Hindlimb muscle (tissue), 1 donor: Measurements from ENCODE around the gene ATP10A. TPM values are rescaled to one million over a fixed set of nuclear protein-coding genes. Genes with fewer than 3 reads are reported as not detected.

Source experiments
- DNase-seq: peaks from one replicate; pipeline ENCODE4 v3.0.0-alpha.2; 2013
- polyA plus RNA-seq: library from polyadenylated mRNA; unstranded; fragments of 120-200 nt; gene quantifications from one replicate; pipeline ENCODE4 v1.2.1, GENCODE V29; 2013; ENCODE audit not compliant: insufficient read length

Gene ATP10A
- polyA plus RNA-seq, 1 donor, result 2.9 TPM

DNA sequence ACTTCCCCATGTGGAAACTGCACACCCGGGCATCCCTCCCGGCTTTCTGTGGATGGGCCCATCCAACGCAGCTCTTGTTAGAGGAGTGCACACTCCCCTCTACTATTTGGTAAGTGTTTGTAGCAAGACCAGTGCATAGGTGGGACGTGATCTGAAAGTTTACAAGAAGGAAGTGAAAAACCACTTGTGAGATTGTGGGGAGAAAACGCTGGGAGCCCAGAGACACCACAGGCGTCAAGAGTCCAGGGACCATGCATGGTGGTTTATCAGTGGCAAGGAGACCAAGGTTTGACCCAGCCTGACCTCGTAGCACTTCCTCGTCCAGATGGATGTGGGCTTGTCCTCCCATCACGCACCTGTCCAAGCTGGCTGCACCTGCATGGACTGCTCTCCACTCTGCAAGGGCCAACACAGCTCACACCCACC, 51.6 kb downstream of the ATP10A start:
- DNase-seq, result no peak

DNA sequence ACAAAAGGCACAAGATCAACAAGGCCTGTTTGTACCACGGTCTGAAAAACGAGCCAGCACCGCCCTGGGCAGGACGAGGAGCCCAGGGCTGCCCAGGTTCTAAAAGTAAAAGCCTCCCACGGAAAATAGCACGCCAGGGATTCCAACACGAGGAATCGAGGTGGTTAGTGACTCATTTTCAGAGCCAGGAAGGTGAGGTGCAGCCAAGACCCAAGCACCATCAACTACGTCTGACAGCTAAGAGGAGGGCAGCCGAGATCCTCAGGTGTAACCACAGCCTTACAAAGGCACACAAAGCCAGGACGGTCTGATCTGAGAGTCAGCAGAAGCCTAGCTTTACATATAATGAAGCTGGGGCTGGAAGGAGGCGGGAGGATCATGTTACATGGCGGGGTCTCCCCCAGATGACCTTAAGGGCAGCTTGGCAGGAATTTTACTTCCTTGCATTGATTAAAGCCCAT, 52.5 kb downstream of the ATP10A start:
- DNase-seq, result no peak

DNA sequence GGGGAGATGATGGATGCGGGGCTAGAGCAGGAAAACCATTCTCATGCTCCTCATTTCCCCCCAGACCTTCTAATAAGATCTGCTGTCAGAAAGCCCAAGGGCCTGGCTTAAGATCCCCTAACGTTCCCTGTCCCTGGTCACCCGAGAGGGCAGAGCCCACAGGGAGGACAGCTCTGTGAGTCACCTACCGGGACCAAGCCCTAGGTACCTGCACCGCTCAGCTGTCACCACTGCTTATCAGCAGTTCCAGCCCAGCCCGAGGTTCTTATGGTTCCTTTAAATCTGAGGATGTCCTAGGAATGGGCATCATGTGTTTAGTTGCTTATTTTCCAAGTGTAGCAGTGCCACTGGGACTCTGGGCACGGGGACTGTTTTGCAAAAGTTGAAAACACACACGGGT, 53.0 kb downstream of the ATP10A start:
- no peak for DNase-seq

DNA sequence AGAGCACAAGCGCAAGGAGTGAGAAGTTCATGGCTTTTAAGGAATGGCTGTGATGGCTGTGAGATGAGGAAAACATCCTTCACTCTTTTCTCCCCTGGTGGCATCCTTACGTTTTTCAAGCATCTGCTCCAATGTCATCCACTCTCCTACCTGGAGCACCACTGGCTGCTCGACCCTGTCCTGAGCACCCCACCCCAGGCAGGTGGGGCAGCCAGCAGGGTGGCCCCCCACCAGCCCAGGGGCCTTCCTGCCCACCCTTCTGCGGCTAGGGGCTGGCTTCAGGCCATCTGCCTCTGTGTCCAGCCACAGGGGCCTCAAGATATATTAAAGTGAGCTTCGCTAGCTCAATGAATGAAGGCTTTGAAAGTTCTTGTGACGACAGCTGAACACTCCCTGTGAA, 56.1 kb downstream of the ATP10A start:
- DNase-seq, result no peak

DNA sequence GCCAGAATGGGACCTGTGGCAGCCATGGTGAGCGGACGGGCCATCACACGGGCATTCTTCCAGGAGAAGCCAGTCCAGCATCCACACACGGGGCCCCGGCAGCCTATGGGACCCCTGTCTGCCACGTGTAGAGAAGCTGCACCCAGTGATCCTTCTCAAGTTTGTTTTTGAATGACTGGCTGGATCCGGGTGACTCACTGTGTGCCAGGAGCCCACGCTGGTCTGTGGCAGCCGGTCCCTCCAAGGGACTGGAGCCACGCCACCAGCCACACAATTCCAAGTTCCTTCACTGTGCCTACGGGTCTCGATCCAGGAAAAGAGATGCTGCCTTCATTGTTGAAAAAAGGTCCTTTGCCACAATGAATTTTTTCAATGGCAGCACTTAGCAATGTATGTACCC, 58.1 kb downstream of the ATP10A start:
- DNase-seq, result no peak

DNA sequence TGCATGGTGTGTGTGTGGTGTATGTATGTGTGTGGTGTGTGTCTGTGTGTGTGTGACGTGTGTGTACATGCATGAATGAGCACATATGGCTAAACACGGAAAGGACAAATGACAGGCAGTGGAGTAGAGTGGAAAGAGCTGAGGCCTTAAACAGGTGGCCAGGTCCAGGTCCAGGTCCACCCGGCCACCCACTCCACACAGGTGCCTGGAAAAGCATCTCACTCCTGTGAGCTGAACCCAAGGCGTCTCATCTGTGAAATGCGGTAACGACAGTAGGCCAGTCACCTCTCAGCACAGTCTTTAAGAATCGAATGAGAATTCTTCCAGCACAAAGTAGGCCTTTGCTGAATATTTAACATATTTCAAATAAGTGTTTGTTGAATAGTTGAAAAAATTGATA, 58.7 kb downstream of the ATP10A start:
- DNase-seq, result no peak

DNA sequence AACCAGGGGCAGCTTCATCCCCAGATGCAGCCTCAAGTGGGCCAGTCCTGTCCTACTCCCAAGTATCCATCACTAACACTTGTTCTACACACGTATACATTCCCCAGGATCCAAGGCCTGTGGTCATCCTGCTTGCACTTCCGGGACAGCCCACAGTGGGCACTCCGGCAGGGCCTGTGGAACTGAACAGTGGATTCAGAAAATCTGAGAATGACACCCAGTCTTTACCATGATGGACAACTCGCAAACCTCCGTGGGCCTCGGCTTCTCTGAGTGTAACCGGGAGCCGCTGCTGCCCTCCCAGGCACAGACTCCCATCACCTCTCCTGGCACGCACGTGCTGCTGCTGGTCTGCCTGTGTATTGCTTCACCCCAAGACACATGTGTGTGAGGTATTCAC, 59.6 kb downstream of the ATP10A start:
- DNase-seq, result no peak

DNA sequence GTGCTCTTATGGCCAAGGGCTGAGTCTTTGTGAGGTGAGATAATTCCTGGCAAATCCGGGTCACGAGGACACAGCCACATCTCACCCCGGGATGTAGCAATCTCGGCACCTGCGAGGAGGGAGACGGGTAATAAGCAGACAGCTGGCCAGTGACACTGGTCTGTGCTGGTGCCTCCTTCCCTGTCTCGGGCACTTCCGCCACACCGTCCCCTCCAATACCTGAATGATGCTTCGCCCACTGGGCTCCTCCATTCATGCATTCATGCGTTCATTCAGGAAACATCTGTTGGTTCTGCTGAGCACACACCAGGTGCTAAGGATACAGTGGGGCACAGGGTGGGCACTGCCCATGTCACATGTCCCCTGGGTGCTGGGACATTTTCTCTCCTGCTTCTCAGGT, 60.1 kb downstream of the ATP10A start:
- DNase-seq, result no peak

DNA sequence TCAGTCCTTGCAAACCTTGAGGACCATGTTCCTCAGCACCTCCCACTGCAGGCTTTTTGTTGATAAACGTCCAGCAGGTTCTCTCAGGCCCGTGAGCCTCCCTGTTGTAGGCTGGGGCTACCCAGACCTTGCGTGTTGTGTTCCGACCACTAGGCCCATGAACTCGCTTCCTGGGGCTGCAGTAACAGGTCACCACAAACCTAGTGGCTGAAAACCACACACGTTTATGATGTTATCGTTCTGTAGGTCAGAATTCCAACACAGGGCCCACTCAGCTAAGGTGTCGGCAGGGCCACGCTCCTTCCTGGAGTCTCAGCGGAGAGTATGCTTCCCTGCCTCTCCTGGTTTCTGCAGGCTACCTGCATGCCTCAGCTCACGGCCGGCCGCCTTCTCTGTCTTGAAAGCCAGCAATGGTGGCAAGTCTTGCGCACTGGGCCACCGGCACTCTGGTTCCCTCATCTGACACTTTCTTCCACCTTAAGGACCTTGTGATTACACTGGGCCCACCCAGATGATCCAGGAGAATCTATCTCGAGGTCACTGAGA, 60.8 kb downstream of the ATP10A start:
- no peak for DNase-seq

DNA sequence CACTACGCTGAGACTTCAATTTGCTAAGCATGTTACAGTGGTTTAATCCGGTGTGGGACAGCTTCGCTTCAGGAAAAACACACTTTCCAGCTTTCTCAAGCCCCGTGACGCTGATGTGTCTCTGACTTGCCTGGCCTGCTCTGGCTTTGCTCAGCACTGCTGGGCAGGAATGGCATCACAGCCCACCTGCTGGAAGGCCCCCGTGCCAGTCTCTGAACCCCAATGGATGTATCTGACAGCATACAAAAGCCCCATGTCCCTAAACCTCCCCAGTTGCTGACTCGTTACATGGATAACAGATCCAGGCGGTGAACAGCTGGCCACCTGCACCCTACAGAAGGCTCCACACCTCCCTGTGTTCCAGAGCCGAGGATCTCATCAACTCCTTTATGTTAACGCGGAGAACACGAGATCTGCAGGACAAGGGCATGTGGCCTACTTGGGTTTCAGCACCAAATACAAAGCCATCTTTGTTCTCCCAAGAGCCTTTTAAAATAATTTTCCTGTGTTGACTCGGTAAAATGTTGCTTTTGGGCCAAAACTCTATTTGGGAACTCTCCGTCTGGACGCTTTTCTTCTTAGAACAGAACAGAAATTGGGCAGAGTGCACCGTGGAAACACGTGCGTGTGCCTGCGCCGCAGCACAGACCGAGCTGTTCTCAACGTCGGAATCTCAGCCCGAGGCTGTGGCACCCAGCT, 61.4 kb downstream of the ATP10A start:
- DNase-seq, result no peak

DNA sequence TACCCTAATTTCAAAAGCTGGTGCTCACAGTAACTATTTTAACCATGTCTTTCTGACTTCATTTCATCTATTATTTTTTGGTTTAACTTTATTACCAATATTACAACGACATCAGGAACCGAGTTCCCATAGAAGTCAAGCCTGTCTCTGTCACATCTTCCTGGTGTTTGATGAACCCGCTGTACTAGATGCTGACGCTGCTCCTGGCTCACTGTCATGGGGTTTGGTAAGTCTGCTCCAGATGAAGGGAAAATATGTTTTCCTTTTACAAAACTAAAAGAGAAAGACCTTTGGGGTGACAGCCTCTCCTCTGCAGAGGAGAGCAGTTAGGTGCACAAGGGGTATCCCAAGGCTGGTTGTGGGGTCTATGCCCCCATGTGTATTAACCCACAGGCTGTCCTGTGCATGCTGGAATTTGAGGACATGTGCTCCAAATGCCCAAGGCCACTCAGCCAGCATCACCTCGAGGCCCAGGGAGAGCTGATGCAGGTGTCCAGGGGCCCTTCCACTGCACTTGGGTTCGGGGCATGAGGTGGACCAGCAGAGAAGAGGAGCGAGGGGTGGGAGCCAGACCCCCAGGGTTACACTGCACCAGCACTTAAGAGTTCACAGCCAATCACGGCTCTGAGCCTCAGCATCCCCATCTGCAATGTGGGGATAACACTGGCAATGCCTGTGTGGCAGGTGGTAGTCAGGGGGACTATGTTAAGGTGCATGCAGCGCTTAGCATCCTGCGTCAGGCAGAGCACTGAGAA, 62.2 kb downstream of the ATP10A start:
- no peak for DNase-seq

DNA sequence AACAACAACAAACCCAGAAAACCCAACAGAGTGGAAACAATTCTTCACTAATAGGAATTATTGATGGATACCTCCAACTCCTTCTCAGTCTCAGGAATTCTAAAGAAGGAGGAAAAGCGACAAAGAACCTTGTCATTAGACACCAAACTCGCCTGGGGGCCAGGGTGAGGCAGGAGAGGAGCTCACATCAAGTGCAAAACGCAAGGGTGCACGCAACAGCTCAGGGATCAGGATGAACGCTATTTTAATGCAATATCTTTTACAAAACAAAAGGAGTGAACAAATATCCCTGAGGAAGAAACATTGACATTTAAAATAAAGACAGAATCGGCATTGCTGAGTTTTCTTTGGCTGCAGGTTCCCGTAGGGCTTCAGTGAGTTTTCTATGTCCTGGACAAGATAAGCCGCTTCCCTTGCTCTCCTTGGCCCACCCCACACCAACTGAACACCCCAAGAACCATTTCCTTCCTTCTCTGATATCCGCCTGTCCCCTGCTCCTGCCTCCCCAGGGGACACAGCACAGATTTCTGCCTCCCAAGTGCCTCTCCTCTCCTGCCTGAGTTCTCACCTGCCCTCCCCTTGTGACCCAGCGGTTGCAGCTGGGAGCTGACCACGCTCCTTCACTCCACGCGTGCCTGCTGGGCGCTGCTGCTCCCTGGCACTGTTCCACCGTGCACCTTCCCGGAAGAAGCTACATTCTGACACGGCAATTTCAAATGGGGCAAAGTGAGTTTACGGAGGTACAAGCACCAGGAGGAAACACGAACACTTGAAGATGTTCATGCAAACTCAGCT, 63.0 kb downstream of the ATP10A start:
- no peak for DNase-seq

DNA sequence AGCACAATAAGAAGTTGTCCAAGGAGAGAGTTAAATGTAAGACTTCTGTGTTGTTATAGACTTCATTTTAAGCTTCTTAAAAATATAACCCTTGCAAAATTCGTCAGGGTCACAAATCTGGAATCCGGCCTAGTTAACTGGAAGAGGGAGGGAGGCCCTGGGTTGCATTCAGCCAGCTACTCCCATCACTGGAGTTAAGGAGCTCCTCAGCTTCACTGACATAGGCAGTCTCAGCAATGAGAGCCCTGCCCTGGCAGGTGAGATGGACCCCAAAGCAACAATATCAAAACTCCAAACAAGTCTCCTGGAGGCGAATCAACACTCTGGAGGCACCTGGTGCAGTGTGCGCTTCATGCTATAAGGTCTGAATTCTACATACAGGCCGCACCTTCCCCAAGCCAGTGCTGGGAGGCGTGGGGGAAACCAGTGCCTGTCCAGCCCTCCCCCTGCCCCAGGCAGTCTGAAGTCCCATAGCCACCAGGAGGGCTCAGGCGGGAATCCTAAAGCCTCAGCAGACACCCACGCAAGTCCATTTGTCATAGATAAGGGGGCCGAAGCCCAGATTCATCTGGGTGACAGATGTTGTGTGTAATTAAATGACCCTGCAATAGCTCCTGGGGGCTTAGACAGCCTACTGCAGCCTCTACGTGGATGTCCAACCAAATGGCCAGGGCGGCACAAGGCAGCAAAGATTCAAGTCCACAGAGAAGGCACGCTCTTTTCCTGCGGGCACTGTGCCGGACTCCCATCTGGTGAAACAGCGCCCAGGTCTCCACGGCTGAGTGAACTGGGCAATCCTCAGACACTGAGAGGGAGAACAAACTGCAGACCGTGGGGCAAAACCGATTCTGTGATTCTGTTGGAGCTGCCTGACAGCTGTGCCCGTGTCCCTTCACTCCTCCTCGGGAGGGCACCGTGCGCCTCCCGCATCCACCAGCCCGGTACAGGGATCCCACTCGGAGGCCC, 64.9 kb downstream of the ATP10A start:
- DNase-seq, result no peak

DNA sequence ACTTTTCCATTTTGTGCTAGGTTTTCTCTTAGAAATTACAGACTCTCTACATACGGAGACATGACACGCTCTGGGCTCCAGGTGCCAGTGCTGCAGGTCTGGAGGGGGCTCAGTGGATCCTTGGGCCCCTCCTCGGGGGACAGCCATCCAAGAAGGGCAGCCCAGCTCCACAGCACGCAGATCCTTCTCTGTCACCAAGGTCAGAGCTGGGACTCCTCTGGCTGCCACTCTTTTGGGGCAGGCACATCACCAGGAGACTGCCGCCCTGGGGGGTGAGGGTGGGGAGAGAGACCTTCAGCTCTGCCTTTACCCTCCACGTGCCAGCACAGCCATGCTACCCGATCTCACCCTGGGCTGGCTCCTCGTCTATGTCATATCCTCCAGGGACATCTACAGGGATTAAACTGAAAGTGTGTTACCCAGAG, 65.6 kb downstream of the ATP10A start:
- DNase-seq, result no peak

DNA sequence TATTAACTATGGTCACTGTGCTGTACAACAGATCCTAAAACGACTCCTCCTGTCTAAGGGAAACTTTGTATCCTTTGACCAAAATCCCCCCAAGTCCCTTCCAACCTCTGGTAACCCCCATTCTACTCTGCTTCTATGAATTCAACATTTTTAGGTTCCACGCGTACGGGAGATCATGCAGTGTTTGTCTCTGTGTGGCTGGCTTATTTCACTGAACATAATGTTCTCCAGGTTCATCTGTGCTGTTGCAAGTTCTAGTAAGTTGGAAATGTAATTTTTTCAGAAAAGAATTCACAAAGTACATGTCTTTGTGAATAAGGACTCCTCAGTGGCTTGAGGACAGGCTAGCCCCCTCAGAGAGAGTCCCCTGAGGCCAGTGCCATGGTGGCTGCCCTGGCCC, 66.1 kb downstream of the ATP10A start:
- no peak for DNase-seq

DNA sequence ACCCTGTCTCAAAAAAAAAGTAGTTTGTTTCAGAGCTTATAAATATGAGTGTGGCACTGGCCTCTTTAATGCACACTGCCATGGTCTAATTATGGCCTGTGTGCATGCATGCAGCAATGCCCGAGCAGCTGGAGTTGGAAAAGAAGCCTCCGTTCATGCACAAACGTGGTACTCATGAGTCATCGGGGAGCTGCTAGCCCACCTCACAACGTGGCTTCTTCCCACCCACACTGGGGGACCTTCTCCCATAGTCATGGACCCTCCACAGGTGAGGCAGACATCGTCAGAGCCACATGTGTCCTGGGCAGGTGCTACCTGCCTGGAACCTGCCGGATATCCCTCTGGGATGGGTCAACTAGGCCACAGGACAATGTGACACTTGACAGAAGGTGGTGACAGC, 66.7 kb downstream of the ATP10A start:
- no peak for DNase-seq

DNA sequence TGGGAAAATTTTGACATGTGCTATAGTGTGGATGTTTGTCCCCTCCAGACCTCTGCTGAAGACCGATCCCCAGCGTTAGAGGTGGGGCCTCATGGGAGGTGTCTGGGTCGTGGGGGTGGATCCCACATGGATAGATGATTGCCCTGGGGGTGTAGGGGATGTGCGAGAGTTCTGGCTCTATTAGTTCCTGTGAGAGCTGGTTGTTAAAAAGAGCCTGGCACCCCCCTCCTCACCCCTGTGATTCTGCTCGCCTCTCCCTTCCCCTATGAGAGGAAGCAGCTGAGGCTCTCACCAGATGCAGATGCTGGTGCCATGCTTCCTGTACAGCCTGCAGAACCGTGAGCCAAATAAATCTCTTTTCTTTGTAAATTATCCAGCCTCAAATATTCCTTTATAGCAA, 67.4 kb downstream of the ATP10A start:
- DNase-seq, result no peak

DNA sequence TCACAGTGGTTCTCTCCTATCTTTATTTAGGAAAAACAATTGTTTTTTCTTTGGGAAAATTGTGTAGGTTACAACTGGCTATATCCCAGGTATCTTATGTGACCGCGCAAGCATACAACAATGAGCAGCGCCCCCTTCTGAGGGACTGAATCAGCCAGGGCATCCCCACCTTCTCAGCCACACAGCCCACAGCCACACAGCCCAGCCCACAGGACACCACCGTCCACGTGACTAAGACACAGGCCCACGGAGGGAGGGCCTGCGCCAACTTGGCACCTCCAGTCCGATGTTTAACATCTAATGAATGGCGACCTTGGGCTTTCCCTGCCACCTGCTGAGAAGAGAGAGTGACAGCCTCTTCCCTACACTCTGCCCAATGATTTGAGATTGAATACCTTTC, 68.1 kb downstream of the ATP10A start:
- no peak for DNase-seq

DNA sequence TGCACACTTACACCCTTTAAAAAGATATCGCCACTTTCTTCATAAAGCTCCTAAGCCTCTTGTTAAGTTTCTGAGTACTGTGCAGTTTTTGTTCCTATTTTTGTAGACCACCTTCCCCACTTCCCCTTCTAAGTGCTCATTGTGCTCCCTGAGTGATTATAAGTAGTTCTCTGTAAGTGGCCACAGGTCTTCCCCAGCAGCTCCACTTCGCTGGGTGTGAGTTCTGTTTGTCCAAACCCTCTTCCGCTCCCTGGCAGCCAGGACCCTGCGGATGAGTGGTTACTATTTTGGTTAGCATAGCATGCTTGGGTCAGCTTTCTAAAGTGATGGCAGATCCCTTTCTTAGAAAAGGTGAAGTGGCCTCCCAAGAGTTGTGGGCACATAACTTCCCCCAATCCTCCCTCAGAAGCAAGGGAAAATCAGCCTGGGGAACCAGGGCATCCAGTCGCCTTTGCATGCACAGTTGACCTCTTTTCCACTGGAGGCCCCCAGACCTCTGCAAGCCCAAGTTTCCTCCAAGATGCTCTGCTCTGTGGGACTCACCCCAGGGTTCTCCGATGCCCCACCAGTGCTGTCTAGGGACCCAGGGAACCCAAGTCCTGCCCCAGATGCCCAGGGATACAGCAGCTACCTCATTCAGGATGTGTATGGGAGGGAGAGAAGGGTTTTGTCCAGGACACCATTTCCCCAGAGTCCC, 69.6 kb downstream of the ATP10A start:
- DNase-seq, result no peak

DNA sequence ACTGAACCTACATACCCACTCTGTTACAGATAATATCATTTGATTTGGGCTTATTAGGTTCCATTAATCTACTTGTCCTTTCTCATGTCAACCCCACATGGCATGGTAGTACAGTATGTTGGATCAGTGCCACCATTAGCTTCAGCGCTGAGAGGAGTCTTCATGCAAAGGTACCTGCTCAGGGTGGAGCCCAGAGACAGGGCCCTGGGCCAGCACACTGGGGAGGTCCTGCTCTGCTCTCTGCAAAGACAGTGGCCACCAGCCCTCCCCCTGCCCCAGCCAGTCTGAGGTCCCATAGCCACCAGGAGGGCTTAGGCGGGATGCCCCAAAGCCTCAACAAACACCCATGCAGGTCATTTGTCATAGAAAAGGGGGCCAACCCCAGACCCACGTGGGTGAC, 71.0 kb downstream of the ATP10A start:
- no peak for DNase-seq

DNA sequence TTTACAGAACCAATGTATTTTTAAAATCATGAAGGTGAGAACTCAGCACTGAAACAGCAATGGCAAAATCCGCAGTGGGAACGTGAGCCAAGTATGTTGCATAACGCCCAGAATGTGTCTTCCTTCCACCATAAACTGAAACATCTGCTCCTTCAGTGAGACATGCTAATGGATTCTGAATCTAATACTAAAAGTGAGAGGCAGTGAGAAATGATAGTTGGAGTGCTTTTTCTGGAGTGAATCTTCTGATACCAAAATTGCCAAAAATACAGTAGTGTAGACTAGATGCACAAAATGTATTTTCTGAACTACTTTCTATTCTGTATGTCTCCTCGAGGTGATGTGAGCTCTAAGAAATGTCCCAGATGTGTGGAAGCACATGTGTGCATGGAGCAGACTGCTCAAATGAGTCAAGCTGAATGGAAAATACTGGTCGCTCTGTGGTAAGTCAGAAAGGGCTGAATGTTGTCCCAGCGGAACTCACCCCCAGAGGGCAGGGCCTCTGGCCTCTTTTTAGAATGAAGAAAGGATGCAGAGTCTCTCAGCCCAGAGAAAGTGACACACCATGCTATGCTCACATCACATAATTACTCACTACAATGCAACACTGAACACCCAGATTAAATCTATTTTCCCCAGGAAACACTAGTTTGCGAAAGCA, 73.0 kb downstream of the ATP10A start:
- DNase-seq, result peak; percentile 82
